ENCODE measurements around the gene PDE4B.

DNA sequence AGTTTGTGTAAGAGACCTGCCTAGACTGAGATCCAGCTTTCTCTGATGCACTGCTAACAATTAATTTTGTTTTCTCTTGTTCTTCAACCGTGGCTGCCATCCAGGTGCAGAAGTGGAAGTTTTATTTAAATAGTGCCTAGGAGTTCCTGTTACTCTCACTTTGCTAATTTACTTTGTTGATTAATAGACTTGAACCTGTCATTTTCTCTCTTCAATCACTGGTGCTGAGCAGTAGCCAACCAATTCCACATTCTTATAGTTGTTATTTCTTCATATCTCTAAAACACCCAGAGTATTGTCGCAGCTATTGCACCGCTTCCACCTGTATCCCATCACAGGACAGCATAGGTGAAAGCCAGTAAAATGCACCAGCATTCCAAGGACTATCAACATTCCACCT lies 157.2 kb downstream of the PDE4B start:
- TF ChIP-seq, protein P1, sequence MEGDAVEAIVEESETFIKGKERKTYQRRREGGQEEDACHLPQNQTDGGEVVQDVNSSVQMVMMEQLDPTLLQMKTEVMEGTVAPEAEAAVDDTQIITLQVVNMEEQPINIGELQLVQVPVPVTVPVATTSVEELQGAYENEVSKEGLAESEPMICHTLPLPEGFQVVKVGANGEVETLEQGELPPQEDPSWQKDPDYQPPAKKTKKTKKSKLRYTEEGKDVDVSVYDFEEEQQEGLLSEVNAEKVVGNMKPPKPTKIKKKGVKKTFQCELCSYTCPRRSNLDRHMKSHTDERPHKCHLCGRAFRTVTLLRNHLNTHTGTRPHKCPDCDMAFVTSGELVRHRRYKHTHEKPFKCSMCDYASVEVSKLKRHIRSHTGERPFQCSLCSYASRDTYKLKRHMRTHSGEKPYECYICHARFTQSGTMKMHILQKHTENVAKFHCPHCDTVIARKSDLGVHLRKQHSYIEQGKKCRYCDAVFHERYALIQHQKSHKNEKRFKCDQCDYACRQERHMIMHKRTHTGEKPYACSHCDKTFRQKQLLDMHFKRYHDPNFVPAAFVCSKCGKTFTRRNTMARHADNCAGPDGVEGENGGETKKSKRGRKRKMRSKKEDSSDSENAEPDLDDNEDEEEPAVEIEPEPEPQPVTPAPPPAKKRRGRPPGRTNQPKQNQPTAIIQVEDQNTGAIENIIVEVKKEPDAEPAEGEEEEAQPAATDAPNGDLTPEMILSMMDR (IDR thresholded peaks at IDR 0.05), result no peak
- no peak for TF ChIP-seq POLR2A (IDR thresholded peaks at IDR 0.05)

Measured in lower leg skin (tissue), 3 donors.